HG02798 (cell line): ENCODE results near the gene ZNF326.
A peak's percentile ranks its signal among the peaks of the same experiment; 100 is the strongest.
"Not testable (repeated sequence)": the region's sequence is repeated elsewhere in the genome, so short reads cannot be mapped to it uniquely, and the experiment has no call there.

Source experiments
- ATAC-seq: cut with Tn5 transposase; IDR thresholded peaks from one replicate; pipeline ENCODE4 v1.9.1; 2021; ENCODE audit warnings: mild to moderate bottlenecking; ENCODE audit not compliant: unreplicated experiment, poor library complexity

Gene ZNF326

GRCh38 chr1:89962742-89963075, 32.2 kb upstream of the ZNF326 start:
- no peak for ATAC-seq

GRCh38 chr1:89965193-89965768, 29.6 kb upstream of the ZNF326 start:
- ATAC-seq = no peak

GRCh38 chr1:89966656-89967055, 28.3 kb upstream of the ZNF326 start:
- no peak for ATAC-seq

- ATAC-seq = peak; percentile 67
Measured at GRCh38 chr1:89971600-89971999, 23.3 kb upstream of the ZNF326 start.

- no peak for ATAC-seq
Measured at GRCh38 chr1:89972024-89972423, 22.9 kb upstream of the ZNF326 start.

- no peak for ATAC-seq
Measured at GRCh38 chr1:89973471-89974127, 21.3 kb upstream of the ZNF326 start.

GRCh38 chr1:89974256-89974655, 20.7 kb upstream of the ZNF326 start:
- ATAC-seq = no peak

GRCh38 chr1:89974696-89975470, 20.0 kb upstream of the ZNF326 start:
- ATAC-seq = no peak

GRCh38 chr1:89975540-89976125, 19.3 kb upstream of the ZNF326 start:
- ATAC-seq = no peak

GRCh38 chr1:89978755-89979154, 16.2 kb upstream of the ZNF326 start:
- ATAC-seq = no peak

GRCh38 chr1:89980605-89981004, 14.3 kb upstream of the ZNF326 start:
- no peak for ATAC-seq

- ATAC-seq = not testable (repeated sequence)
Measured at GRCh38 chr1:89982846-89983245, 12.1 kb upstream of the ZNF326 start.

- ATAC-seq = not testable (repeated sequence)
Measured at GRCh38 chr1:89984564-89985116, 10.3 kb upstream of the ZNF326 start.

GRCh38 chr1:89986020-89986419, 8.9 kb upstream of the ZNF326 start:
- ATAC-seq = no peak

- ATAC-seq = peak; percentile 84
Measured at GRCh38 chr1:89987159-89987819, 7.6 kb upstream of the ZNF326 start.

GRCh38 chr1:89989099-89989498, 5.8 kb upstream of the ZNF326 start:
- ATAC-seq = no peak

GRCh38 chr1:89989799-89990198, 5.1 kb upstream of the ZNF326 start:
- ATAC-seq = no peak

- no peak for ATAC-seq
Measured at GRCh38 chr1:89990976-89991831, 3.7 kb upstream of the ZNF326 start.

- no peak for ATAC-seq
Measured at GRCh38 chr1:89993541-89993940, 1.4 kb upstream of the ZNF326 start.
